ENCODE measurements around the gene MSX2.

MSX2 gene

GRCh38 chr5:174724484-174725260 is at the start of gene MSX2:
MSX2 (plus strand) TSS chr5:174724582; CDS start chr5:174724660, 78 bp downstream.
- DNase-seq, result peak; percentile 91

GRCh38 chr5:174675110-174675509 is 49.3 kb upstream of the MSX2 start:
- no peak for DNase-seq

- DNase-seq, result no peak
Observed at GRCh38 chr5:174675916-174676315, 48.5 kb upstream of the MSX2 start.

DNA sequence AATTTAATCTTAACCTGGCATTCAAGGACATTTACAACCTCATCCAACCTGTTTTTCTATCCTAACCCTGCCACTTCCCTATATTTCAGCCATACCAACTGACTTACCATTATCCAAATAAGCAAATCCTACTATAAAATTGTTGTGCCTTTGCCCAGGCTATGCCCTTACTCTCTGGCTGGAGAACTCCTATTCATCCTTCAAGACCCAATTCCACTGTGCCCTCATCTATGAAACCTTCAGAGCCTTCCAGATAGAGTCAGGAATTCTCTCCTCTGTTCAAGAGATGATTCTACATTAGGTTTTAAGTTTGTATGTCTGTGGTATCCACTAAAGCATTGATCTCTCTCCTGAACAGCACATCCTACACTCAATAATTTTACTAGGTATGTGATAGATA is 46.3 kb upstream of the MSX2 start:
- DNase-seq, result no peak

GRCh38 chr5:174680901-174681565 is 43.3 kb upstream of the MSX2 start:
- DNase-seq, result no peak

GRCh38 chr5:174687503-174687902 is 36.9 kb upstream of the MSX2 start:
- no peak for DNase-seq

- no peak for DNase-seq
Observed at GRCh38 chr5:174688441-174689354, 35.7 kb upstream of the MSX2 start.

GRCh38 chr5:174690271-174690670 is 34.1 kb upstream of the MSX2 start:
- DNase-seq, result no peak

GRCh38 chr5:174692381-174692780 is 32.0 kb upstream of the MSX2 start:
- no peak for DNase-seq

- no peak for DNase-seq
Observed at GRCh38 chr5:174692982-174693422, 31.4 kb upstream of the MSX2 start.

GRCh38 chr5:174693697-174694385 is 30.5 kb upstream of the MSX2 start:
- no peak for DNase-seq

DNA sequence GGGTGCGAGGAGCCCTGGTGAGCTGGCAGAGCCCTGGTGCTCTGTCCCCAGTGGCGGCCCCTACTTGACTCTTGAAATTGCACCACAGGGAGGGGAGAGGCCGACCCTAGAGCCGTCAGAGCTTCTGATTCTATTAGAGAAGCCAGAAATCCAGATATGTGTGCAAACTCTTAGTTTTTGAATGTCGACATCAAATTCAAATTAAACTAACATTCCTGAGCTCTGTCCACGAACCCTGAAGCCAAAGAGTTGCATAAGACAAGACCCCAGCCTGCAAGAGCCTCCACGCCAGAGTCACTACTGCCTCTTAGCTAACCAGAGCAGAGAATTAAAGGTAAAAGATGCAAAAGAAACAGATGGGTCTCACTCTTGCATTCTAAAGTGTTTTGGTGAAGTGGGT is 29.8 kb upstream of the MSX2 start:
- no peak for DNase-seq

GRCh38 chr5:174698156-174698555 is 26.2 kb upstream of the MSX2 start:
- DNase-seq, result no peak

DNA sequence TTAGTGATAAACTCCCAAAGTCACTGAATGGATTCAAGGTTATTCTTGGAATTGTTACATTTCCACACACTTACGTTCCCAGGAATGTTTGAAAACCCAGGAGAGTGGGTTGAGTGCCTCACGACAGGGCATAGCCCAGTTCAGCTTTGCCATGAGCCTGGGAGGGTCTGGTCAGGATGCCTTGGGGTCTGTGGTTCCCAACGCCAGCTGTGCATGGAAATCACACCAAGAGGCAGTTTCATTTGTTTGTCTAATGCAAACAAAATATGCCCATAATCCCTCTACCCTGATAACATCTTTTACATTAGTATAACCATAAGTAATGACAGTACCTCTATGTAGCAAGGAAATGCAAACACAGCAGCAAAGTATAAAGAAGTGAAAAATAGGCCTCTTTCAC is 25.3 kb upstream of the MSX2 start:
- DNase-seq, result no peak

GRCh38 chr5:174706997-174707572 is 17.3 kb upstream of the MSX2 start:
- DNase-seq, result no peak

- no peak for DNase-seq
Observed at GRCh38 chr5:174707671-174708070, 16.7 kb upstream of the MSX2 start.

GRCh38 chr5:174708476-174709207 is 15.7 kb upstream of the MSX2 start:
- DNase-seq, result no peak

GRCh38 chr5:174714751-174715150 is 9.6 kb upstream of the MSX2 start:
- DNase-seq, result no peak

- no peak for DNase-seq
Observed at GRCh38 chr5:174715804-174716203, 8.6 kb upstream of the MSX2 start.

DNA sequence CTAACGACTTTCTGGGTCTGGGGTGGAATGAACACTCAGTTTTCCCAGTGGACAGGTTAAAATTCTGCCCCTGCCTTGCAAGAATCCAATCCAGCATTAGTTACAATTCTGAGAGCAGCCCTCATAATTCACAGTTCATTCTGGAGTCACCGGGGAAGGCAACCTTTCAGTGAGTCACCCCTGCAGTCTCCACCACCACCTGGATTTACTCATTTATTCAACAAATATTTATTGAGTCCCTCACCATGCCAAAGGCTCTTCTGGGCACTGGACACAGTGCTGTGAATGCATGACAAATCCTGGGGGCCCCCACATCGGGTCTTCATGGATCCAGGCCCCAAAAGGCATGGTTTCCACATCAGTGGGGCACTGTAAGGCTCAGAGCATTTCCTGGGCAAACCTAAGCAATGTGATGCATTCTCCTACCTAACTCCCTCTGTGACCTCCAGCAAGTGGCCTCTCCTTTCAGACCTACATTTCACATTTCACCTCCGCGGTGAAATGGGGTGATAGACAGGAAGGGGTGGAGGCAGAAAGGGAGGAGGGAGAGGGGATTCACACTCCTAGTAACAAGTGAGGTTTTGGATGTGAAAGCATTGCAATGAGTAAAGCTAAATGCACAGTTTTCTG is 6.4 kb upstream of the MSX2 start:
- no peak for DNase-seq
